ENCODE measurements around the gene FCHSD2.

- no peak for TF ChIP-seq CTCF (IDR thresholded peaks at IDR 0.05)
- TF ChIP-seq POLR2A (IDR thresholded peaks at IDR 0.05): no peak
Observed at GRCh38 chr11:72815110-72815618, 327.0 kb downstream of the FCHSD2 start.
